Jurkat, Clone E6-1 (cell line): ENCODE results near the gene THRB.

Experiments
- DNase-seq: peaks from one replicate; pipeline ENCODE4 v3.0.0-alpha.2; 2011; ENCODE audit warnings: low read depth, low spot score
- H3K4me3 ChIP-seq: 2 replicates; pipeline ENCODE4 v1.5.1; 2011; ENCODE audit warnings: mild to moderate bottlenecking, low read length, control low read depth, moderate library complexity

THRB gene

GRCh38 chr3:24514119-24514518 is 19.5 kb upstream of the THRB start:
- H3K4me3 ChIP-seq, result no peak overlapping the region
- no peak for DNase-seq

DNA sequence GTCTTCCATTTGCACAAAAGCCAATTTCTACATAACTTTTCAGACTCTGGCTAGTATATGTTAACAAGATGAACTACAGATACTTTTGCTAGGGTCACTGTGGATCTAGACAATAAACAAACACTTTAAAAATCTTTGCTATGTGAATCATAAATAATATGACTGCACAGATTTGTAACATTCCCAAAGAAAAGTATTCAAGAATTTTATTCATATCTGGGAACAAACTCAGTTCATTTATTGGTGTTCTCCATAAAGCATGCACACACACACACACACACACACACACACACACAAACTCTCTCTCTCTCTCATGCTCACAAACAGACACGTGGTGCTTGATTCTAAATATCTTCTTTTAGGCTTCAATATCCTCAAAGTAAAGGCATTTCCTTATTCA is 18.8 kb upstream of the THRB start:
- no peak overlapping the region for H3K4me3 ChIP-seq
- no peak for DNase-seq

- H3K4me3 ChIP-seq, result no peak overlapping the region
- DNase-seq, result no peak
These were observed 18.0 kb upstream of the THRB start for GRCh38 chr3:24512564-24513197.

DNA sequence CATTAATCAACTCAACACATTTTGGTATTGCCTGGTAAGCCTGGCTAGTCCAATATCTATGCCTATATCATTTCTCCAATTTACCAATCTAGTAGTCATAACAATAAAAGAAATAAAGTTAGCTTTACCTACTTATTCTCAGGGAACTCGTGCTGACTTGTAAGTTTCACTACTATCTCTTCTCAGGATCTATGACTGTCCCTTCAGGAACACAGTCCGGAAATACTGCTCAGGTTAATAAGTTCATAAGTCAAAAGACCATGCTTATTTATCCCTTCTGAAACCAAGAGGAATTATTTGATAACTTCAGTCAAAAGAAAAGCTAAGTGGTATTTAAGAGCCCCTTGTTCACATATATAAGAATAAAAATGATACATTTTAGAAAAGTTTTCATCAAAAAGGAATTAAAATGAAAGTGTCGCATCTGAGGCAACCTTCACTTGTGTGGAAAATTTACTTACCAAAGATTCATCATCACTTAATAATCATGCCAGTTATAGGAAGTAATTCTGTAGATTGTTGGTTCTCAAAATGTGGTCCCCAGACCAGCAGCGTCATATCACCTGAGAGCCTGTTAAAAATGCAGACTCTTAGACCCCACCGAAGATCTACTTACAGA is 15.5 kb upstream of the THRB start:
- no peak overlapping the region for H3K4me3 ChIP-seq
- no peak for DNase-seq

GRCh38 chr3:24508423-24508839 is 13.8 kb upstream of the THRB start:
- DNase-seq, result no peak
- no peak overlapping the region for H3K4me3 ChIP-seq

DNA sequence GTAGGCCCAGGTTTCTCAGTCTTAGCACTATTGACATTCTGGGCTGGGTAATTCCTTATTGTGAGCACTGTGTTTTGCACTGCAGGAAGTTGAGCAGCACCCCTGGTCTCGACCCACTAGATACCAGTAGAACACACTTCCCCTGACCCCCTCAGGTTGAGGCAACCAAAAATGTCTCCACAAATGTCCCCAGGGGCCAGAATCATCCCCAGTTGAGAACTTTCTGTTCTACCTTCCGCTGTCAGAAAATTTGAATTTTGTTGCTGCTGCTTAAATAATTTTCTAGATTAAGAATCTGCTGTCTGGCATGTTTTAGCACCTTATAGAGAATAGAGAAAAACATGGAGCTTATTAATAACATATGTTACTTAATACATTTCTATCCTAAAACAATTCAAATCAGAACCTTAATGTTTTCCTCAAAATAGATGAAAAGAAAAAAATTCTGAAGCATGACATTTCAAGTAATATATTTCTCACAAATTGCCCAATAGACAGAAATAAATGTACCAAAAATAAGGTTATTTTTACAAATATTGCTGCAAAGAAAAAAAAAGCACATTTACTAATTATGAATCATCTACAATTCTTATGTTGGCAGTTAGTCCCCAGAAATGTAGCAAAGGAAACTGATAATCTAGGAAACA is 13.2 kb upstream of the THRB start:
- DNase-seq, result no peak
- H3K4me3 ChIP-seq, result no peak overlapping the region

GRCh38 chr3:24506966-24507775 is 12.5 kb upstream of the THRB start:
- H3K4me3 ChIP-seq, result no peak overlapping the region
- no peak for DNase-seq

GRCh38 chr3:24505691-24506550 is 11.3 kb upstream of the THRB start:
- H3K4me3 ChIP-seq, result no peak overlapping the region
- DNase-seq, result no peak

- H3K4me3 ChIP-seq, result no peak overlapping the region
- no peak for DNase-seq
These were observed 10.1 kb upstream of the THRB start for GRCh38 chr3:24504772-24505171.

DNA sequence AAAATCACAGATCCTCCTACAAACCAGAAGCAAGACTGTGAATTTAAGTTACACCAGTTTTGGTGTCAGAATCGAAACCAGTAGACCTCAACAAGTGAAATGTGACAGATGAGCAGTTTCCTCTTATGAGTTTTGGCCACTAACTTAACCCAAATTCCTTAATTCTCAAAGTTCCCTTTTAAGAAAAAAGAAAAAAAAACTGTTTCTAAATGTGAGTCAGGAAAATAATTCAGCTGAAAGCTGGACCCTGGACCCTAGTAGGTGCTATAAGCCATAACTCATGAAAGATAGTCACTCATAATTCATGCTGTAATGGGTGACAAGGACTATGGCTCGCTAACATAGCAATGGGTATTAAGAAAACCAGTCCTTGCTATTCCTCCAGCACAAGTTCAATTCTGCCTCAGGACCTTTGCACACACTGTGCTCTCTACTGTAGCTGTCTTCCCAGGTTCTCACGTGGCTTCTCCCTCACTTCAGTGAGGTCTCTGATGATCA is 9.0 kb upstream of the THRB start:
- no peak for DNase-seq
- no peak overlapping the region for H3K4me3 ChIP-seq

GRCh38 chr3:24502690-24503089 is 8.0 kb upstream of the THRB start:
- peak; percentile 45 for DNase-seq
- H3K4me3 ChIP-seq, result no peak overlapping the region

DNA sequence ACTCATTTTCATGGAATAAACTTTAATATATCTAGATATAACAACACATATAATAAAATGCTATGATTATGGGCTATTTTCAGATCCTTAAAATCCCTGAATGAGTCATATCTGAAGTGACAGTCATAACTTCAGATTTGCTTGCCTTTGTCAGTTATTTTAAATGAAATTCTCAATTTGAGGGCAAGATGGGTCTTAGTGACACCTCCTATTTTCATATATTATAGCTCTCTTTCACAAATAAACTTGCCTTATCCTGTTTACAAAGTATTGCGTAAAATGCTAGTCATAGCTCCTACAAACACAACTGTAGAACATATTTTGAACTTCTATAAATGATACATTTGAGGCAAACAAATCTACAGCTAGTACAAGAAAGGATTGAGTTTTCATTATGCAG is 6.2 kb upstream of the THRB start:
- H3K4me3 ChIP-seq, result no peak overlapping the region
- DNase-seq, result no peak

GRCh38 chr3:24499991-24500390 is 5.3 kb upstream of the THRB start:
- DNase-seq, result no peak
- no peak overlapping the region for H3K4me3 ChIP-seq

GRCh38 chr3:24498796-24499195 is 4.1 kb upstream of the THRB start:
- no peak overlapping the region for H3K4me3 ChIP-seq
- DNase-seq, result no peak

GRCh38 chr3:24498391-24498790 is 3.7 kb upstream of the THRB start:
- no peak overlapping the region for H3K4me3 ChIP-seq
- no peak for DNase-seq

- no peak overlapping the region for H3K4me3 ChIP-seq
- DNase-seq, result no peak
These were observed 3.3 kb upstream of the THRB start for GRCh38 chr3:24497942-24498341.

DNA sequence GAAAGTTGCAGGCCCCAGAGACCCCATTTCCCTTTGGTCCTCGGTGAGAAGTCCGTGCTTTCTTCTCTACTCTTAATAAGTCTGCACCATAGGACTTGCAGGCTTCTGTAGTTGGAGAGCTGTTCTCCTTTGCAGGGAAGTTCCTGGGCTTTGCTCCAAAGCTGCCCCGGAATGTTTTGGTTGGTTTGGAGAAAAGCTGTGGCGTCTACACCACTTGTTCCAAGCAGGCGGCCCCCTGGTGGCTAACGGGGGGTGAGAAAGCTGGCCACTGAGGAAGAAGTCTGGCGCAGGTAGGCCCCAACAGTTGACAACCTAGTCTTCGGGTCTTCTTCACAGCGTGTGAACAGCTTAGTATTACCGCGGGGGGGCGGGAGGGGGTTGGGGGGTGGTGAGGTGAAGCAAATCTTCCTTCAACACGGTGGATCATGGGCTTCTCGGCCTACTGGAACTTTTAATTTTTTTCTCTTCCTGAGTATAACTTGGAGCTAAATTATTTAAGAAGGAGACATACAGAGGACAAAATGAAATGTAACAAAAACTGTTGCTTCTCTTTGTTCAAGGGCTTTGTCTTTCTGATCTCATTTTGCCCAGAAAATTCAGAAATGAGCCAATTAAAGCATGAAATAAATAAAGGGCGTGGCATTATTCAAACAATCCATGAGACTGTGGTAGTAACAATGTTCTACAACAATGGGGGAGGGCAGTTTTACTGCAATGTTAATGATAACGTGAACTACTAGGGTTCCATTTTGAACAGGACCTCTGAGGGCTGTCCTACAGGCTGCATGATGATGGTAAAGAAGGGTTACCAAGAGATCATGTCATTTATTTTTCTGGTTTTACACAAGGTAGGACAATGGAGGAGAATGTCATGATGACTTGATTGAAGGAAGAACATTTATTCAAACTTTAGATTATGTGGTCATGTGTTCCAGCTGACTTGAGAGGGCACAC is 2.2 kb upstream of the THRB start:
- no peak overlapping the region for H3K4me3 ChIP-seq
- DNase-seq, result no peak
